CD4-positive, alpha-beta T cell (primary cell): ENCODE data around the gene NPTN. TPM values are rescaled to one million over a fixed set of nuclear protein-coding genes. Genes with fewer than 3 reads are reported as not detected.

Experiments used
- ATAC-seq: fragments of 200-7000 bp; cut with Tn5 transposase; one replicate; pipeline ENCODE4 v1.10.0; 2022; ENCODE audit warnings: mild to moderate bottlenecking; ENCODE audit not compliant: poor library complexity
- CTCF ChIA-PET: fragments of 350-600 bp; sonication (Branson Sonifier 250); formaldehyde crosslinking; loops from one replicate; lab custom pipeline; 2021; ENCODE audit warnings: antibody characterized with exemption, inconsistent platforms; lab: Charles Lee
- POLR2A ChIA-PET: fragments of 350-600 bp; sonication (Branson Sonifier 250); formaldehyde crosslinking; loops from one replicate; lab custom pipeline; 2021; ENCODE audit warnings: antibody characterized with exemption, inconsistent platforms; lab: Charles Lee
- DNase-seq, 14 experiments: peaks; one replicate each; pipeline ENCODE4 v3.0.0-alpha.2; 2013 to 2020; ENCODE audit warnings: mixed read lengths in 2 of 14
- H3K27ac ChIP-seq, 2 donors: one replicate each; pipeline versions ENCODE4 v1.5.1 to v1.7.0; 2013; ENCODE audit warnings: low read length in 2 of 2, low read depth in 1 of 2, mild to moderate bottlenecking in 1 of 2
- H3K27me3 ChIP-seq, 2 experiments: 1 replicate in 1 of 2; 2 replicates in 1 of 2; pipeline versions ENCODE4 v1.6.1 to v1.7.0; 2013; ENCODE audit warnings: low read length in 2 of 2, control low read depth in 1 of 2, mild to moderate bottlenecking in 1 of 2, moderate library complexity in 1 of 2; ENCODE audit not compliant: insufficient read depth in 2 of 2, control insufficient read depth in 1 of 2
- H3K36me3 ChIP-seq: one replicate; pipeline ENCODE4 v1.6.1; 2013; ENCODE audit warnings: low read length, control low read depth; ENCODE audit not compliant: insufficient read depth
- H3K4me1 ChIP-seq: one replicate; pipeline ENCODE4 v1.6.1; 2013; ENCODE audit warnings: low read length, control low read depth; ENCODE audit not compliant: insufficient read depth
- H3K4me3 ChIP-seq: one replicate; pipeline ENCODE4 v1.5.1; 2013; ENCODE audit warnings: mild to moderate bottlenecking, low read length, moderate library complexity
- H3K9me3 ChIP-seq, 2 experiments: 1 replicate in 1 of 2; 2 replicates in 1 of 2; pipeline versions ENCODE4 v1.6.1 to v1.7.0; 2013; ENCODE audit warnings: low read length in 2 of 2, mild to moderate bottlenecking in 2 of 2, control low read depth in 1 of 2, moderate library complexity in 1 of 2; ENCODE audit not compliant: control insufficient read depth in 1 of 2, insufficient read depth in 1 of 2
- H3K27ac Mint-ChIP-seq: one replicate; pipeline ENCODE4 v1.8.0; 2020; ENCODE audit warnings: mixed read lengths
- H3K27me3 Mint-ChIP-seq: one replicate; pipeline ENCODE4 v1.8.0; 2021; ENCODE audit warnings: mixed read lengths
- H3K36me3 Mint-ChIP-seq: one replicate; pipeline ENCODE4 v1.8.0; 2021; ENCODE audit warnings: low read depth, mixed read lengths
- H3K4me1 Mint-ChIP-seq: one replicate; pipeline ENCODE4 v1.8.0; 2021; ENCODE audit warnings: low read depth, mixed read lengths
- H3K4me3 Mint-ChIP-seq: one replicate; pipeline ENCODE4 v1.8.0; 2020; ENCODE audit warnings: mild to moderate bottlenecking, mixed read lengths
- H3K9me3 Mint-ChIP-seq: one replicate; pipeline ENCODE4 v1.8.0; 2020; ENCODE audit warnings: mixed read lengths
- CTCF ChIP-seq: fragments of 200-600 bp; IDR thresholded peaks from one replicate; pipeline ENCODE4 v1.8.0; 2022; ENCODE audit warnings: antibody characterized with exemption, mild to moderate bottlenecking
- intact Hi-C, 2 experiments: fragments of 100-400 bp; cut with DNase I in 1 of 2; cut with micrococcal nuclease in 1 of 2; formaldehyde crosslinking; loops; one replicate each; pipeline versions ENCODE4 v1.15.1 to v1.9.0; 2023 to 2025; cut with DNase I, micrococcal nuclease
- total RNA-seq, 174 experiments: library from RNA in 2 of 174; stranded (reverse) in 2 of 174; gene quantifications; one replicate each; pipeline ENCODE4 v1.2.3 and lab custom pipeline; 2021 to 2026

Gene NPTN
- total RNA-seq, 2 experiments from 2014 or later, result 9.3 to 13.5 TPM

GRCh38 chr15:73624530-73624929 lies 8.7 kb downstream of the NPTN start:
- CTCF ChIA-PET, result interaction anchor here (1.3 to 9.8 kb wide), 2 partner anchors 9 to 11 kb away, joined by 3 to 45 read pairs; no protein-coding TSS in a partner anchor
- POLR2A ChIA-PET, result no interaction called here
- H3K9me3 Mint-ChIP-seq, result no peaks in the 10 kb centered on the region
- H3K4me1 Mint-ChIP-seq, result peaks cover 82% of the 10 kb centered on the region
- no peaks in the 10 kb centered on the region for H3K27me3 Mint-ChIP-seq
- Histone ChIP-seq H3K36me3 (peaks cover 2% of the 10 kb centered on the region), H3K27me3 (no peaks in the 10 kb centered on the region), H3K4me3 (no peak overlapping the region), H3K4me1 (no peaks in the 10 kb centered on the region), H3K9me3 (no peaks in the 10 kb centered on the region), H3K27ac (no peak overlapping the region)
- no peak for DNase-seq
- TF ChIP-seq CTCF, result no peak
- no peak overlapping the region for H3K27ac Mint-ChIP-seq
- ATAC-seq, result no peak
- intact Hi-C loops, result no loop called here
- H3K36me3 Mint-ChIP-seq, result no peaks in the 10 kb centered on the region
- H3K4me3 Mint-ChIP-seq, result no peak overlapping the region

- peaks cover 2% of the 10 kb centered on the region for H3K36me3 ChIP-seq
- H3K4me3 ChIP-seq, result no peak overlapping the region
- H3K4me1 Mint-ChIP-seq, result peaks cover 81% of the 10 kb centered on the region
- H3K27me3 Mint-ChIP-seq, result no peaks in the 10 kb centered on the region
- H3K4me1 ChIP-seq, result no peaks in the 10 kb centered on the region
- no peaks in the 10 kb centered on the region for H3K9me3 Mint-ChIP-seq
- ChIA-PET POLR2A (no interaction called here), CTCF (interaction anchor here (0.6 to 9.8 kb wide), 2 partner anchors 9 to 14 kb away, joined by 3 to 45 read pairs; no protein-coding TSS in a partner anchor)
- no peak overlapping the region for H3K27ac Mint-ChIP-seq
- DNase-seq (no peak), ATAC-seq (no peak)
- peaks cover 10% of the 10 kb centered on the region for H3K36me3 Mint-ChIP-seq
- H3K9me3 ChIP-seq, result no peaks in the 10 kb centered on the region
- intact Hi-C loops, result no loop called here
- no peaks in the 10 kb centered on the region for H3K27me3 ChIP-seq
- H3K4me3 Mint-ChIP-seq, result no peak overlapping the region
- no peak for TF ChIP-seq CTCF
- H3K27ac ChIP-seq, result no peak overlapping the region
Measured at GRCh38 chr15:73621286-73621826, 11.8 kb downstream of the NPTN start.

GRCh38 chr15:73620078-73620477 lies 13.1 kb downstream of the NPTN start:
- TF ChIP-seq CTCF, result no peak
- Histone ChIP-seq H3K9me3 (no peaks in the 10 kb centered on the region), H3K36me3 (peaks cover 2% of the 10 kb centered on the region), H3K27me3 (no peaks in the 10 kb centered on the region), H3K4me1 (no peaks in the 10 kb centered on the region), H3K4me3 (no peak overlapping the region), H3K27ac (no peak overlapping the region)
- H3K9me3 Mint-ChIP-seq, result no peaks in the 10 kb centered on the region
- peaks cover 82% of the 10 kb centered on the region for H3K4me1 Mint-ChIP-seq
- no peak overlapping the region for H3K4me3 Mint-ChIP-seq
- no peak for ATAC-seq
- H3K27ac Mint-ChIP-seq, result no peak overlapping the region
- ChIA-PET CTCF (interaction anchor here (9.8 kb wide), 1 partner anchor 16 kb away, joined by 45 read pairs; no protein-coding TSS in a partner anchor), POLR2A (no interaction called here)
- DNase-seq, result no peak
- peaks cover 10% of the 10 kb centered on the region for H3K36me3 Mint-ChIP-seq
- intact Hi-C loops, result no loop called here
- H3K27me3 Mint-ChIP-seq, result no peaks in the 10 kb centered on the region
